Activated effector memory CD4-positive, alpha-beta T cell treated with Interleukin-2 at 50 U/mL for 16 hours (primary cell): Measurements from ENCODE around the gene ETV1.

Experiments
- DNase-seq: peaks from one replicate; pipeline ENCODE4 v3.0.0-alpha.2; 2020

Gene ETV1

GRCh38 chr7:13989126-13989948, at the start of gene ETV1:
TSS of gene ETV1 (minus strand) at chr7:13989666. CDS start at chr7:13989052, 614 bp downstream.
- peak; percentile 2 for DNase-seq

GRCh38 chr7:14024406-14024805, 34.9 kb upstream of the ETV1 start:
- DNase-seq: no peak

GRCh38 chr7:14023838-14024237, 34.4 kb upstream of the ETV1 start:
- DNase-seq: no peak

- DNase-seq: no peak
Observed at GRCh38 chr7:14023342-14023741, 33.9 kb upstream of the ETV1 start.

DNA sequence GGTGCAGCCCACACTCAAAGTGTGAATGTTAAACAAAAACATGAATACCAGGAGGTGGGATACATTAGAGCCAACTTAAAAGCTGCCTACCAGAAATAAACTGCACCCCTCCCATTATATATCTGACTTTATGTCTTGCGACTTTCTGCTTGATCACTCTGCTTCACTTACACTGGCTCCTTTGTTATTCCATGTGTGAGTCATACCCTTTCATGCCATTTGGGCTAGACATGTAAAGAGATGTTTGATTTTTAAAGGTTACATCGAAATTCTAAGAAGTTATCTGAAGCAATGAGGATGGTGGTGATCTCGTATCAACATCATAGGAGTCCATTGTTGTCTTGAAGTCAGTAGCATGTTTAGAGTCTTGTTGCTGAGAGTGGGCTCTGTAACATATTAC, 31.6 kb upstream of the ETV1 start:
- DNase-seq: no peak

DNA sequence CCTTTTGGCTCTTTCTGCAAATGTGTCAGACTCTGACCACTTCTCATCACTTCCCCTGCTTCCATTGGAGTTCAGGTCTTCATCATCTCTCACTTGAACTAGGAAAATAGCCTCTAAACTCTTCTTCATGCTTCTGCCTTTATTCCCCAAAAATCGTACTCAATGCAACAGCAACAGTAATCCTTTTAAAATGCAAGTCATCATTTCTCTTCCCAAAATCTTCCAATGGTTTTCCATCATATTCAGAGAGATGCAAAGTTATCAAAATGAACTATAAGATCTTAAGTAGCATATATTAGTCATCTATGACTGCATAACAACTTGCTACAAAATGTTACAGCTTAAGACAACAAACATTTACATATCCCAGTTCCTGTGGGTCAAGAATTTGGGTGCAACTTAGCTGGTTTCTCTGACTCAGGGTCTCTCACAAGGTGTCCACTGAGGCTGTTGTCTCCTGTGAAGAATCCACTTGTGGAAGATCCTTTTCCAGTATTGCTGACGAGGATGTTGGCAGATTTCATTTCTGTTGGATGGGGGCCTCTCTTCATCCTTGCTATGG, 31.0 kb upstream of the ETV1 start:
- no peak for DNase-seq

DNA sequence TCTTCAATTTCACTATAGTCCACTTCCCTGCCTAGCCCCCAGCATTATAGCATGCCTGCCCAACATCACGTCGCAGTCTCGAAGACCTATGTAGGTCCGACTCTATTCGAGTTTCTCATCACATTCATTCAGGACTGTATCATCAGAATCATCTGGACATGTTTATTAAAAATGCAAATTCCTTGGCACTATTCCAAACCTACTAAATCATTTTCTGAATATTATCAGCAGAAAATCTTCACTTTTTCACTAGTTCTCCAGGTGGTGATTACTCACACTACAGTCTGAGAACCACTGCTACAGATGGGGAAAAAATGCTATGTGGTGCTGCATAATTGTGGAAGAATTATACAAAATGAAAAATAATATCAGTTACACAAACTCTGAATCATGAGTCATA, 29.3 kb upstream of the ETV1 start:
- no peak for DNase-seq

DNA sequence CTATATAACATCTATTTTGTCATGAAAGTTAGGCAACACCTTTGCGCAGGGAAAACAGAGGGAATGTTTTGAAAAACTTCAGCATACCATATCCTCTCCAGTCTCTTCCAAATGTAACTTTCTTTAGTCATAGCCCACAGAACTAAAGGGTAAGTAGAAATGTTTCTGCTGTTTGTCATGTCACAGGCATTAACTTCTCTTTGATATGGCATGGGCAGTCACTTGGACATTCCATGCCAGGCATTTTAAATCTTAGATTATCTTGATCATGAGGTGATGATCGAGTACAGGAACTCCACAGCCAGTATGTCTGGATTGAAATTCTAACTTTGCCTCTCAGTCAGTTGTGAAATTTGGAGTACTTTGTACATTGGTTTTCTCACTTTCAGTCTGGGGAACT, 27.5 kb upstream of the ETV1 start:
- no peak for DNase-seq

DNA sequence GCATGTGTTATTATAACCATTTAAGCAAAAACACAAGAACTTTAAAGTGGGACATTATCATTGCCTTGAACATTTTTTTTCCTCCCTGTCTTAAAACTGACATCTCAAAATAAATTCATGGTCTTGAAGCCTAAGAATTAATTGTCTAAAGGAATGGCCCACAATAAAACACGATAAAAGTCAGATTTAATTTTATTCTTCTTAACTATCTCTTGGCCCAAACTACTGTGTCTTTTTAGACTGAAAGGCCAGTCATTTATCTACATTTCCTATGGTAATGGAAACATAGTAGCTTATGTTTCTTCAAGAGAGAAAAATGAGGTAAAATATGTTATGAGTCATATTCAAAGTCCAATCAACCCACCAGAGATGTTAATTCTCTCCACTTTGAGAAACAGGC, 24.4 kb upstream of the ETV1 start:
- no peak for DNase-seq

- no peak for DNase-seq
Observed at GRCh38 chr7:14009453-14010418, 20.3 kb upstream of the ETV1 start.

- DNase-seq: no peak
Observed at GRCh38 chr7:14001139-14001538, 11.7 kb upstream of the ETV1 start.

DNA sequence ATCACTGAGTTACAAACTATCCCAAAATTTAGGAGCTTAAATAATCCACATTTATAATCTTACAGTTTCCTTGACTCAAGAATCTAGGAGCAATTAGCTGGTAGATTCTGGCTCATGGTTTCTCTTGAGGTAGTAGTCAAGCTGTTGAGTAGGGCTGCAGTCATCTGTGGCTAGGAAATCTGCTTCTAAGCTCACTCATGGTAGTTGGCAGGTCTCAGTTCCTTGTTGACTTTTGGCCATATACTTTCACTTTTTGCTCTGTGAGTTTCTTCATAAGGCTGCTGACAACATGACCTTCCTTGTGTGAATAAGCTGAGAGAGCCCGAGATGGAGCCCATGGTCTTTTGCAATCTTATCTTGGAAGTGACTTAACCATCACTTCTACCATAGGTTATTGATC, 10.8 kb upstream of the ETV1 start:
- no peak for DNase-seq

DNA sequence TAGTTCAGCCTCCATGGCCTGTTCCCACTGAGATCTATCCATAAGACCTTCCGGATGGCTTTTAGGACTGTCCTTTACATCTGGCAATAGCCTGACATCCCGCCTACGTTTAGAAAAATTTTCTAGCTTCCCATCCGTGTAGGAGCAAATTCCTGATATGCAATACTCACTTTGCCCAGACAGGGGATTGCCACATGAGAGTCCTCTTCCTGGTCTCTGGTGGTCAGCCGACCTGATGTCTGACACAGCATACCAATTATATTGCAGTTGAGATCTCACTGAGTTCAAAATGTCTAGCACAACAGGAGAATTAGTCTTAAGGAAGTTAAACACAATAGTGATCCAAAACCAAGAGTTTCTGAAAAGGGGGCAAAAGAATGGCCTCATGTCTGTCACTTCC, 9.4 kb upstream of the ETV1 start:
- no peak for DNase-seq

GRCh38 chr7:13992596-13992964, 3.1 kb upstream of the ETV1 start:
- DNase-seq: no peak

DNA sequence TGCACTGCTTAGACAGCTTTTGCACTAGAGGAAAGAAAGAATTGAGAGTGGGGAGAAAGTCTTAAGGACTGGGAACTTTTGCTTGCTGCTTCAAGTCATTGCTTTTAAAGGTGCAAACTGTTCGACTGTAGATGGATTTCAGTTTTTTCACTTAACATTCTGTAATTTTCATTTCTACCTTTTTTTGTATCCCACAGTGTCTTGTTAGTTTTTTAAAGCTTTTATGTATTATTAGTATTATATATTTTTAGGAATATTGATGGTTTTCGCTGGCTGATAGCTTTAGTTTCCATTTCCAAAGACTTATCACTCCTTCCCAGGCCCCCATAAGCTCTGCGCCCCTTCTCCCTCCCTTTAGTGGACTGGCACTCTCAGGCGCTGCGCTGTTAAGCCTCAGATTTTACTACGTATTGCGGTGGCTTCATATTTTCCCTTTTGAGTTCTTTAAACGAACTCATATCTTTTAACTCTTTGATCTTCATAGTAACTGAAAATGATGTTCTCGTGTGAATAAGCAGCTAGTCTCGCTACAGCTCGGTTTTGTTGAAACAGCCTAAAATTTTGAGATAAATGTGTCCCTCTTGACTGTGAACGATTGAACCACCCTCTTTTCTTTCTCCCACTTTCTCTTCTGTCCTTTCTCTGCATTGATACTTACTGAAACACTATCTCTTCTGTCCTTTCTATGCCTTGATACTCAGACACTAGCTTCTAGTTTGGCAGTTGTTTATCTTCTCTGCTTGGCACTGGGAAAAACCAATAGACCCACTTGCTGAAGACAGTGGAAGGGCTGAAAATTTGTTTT, 2.5 kb upstream of the ETV1 start:
- DNase-seq: no peak

DNA sequence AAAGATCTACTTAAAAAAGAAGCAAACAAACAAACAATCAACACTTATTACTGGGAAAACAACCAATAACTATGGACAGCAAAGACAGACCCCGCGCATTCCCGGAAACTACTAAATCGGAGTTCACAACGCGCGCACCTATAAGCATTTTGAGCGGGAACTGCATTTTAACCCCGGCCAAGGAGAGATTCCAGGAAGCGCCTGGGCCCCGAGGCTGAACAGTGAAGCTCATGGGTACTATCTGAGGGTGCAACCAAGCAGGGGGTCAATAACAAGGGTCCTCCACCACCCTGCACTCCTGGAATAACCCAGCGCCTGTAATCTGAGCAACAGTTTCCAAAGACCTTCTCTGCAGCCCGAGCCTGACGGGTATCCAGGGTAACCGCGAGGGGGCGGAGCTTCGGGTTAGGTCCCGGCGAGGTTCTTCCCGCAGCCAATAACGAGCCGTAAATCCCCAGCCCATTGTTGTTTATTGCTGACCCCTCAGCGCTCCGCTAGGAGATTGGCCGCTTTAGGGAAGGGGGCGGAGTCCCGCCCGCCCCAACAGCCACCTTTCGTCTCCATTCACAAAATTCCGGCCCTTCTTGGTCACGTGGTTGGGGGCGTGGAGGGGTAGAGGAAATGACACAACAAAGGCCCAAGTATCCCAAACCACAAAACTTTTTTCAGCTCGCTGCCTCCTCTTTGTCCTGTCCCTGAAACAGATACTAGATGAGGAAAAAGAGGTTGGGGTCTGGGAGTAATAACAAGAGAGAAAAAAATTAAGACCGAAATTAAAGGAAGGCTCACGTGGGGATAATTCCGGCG, 1.7 kb upstream of the ETV1 start:
- DNase-seq: peak; percentile 47

DNA sequence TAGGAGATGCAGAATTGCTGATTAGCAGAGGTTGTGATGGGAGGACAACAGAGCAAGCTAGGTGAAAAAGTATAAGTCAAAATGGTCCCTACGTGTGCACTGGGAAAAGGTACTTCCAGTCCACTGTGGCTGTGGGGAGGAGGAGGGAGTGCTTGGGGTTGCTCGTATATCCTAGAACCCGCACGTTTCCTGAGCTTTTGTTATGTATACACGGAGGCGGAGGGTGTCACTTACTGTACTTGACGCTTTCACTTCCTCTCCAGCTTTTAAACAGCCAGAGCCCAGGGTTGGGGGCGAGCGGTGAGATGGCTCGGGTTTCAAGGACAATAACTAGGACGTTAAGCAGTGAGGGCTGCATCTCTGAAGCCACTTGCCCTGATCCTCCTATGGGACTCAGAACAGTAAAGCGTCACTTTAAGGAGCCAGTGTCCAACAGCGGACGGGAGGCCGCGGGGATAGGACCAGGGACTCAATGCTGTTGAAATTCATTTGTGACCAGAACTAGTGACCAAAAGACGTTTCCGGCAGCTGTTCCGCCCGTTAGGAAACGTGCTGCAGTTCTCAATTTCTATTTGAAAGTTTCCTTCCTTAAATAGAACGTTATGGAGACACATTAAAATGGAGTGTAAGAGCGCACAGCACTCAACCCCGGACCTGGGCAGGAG, 985 bp upstream of the ETV1 start:
- DNase-seq: peak; percentile 9

GRCh38 chr7:13989949-13990305, 461 bp upstream of the ETV1 start:
- no peak for DNase-seq

- DNase-seq: no peak
Observed at GRCh38 chr7:13988731-13989125, 738 bp downstream of the ETV1 start.

- no peak for DNase-seq
Observed at GRCh38 chr7:13988065-13988464, 1.4 kb downstream of the ETV1 start.

- no peak for DNase-seq
Observed at GRCh38 chr7:13987395-13987794, 2.1 kb downstream of the ETV1 start.
